ENCODE results near the gene TBX1.

TBX1 gene

GRCh38 chr22:19753996-19754700, 6.4 kb upstream of the TBX1 start:
- no peak for DNase-seq

- no peak for DNase-seq
These were observed 5.9 kb upstream of the TBX1 start for GRCh38 chr22:19754701-19755144.

- no peak for DNase-seq
These were observed 5.3 kb upstream of the TBX1 start for GRCh38 chr22:19755145-19755710.

GRCh38 chr22:19755722-19756287, 4.8 kb upstream of the TBX1 start:
- no peak for DNase-seq

GRCh38 chr22:19756288-19757128, 4.1 kb upstream of the TBX1 start:
- no peak for DNase-seq

- no peak for DNase-seq
These were observed 3.2 kb upstream of the TBX1 start for GRCh38 chr22:19757140-19757984.

- DNase-seq, result no peak
These were observed 2.3 kb upstream of the TBX1 start for GRCh38 chr22:19757985-19758895.

- DNase-seq, result no peak
These were observed 1.6 kb upstream of the TBX1 start for GRCh38 chr22:19758896-19759426.

GRCh38 chr22:19759427-19760057, 1.0 kb upstream of the TBX1 start:
- no peak for DNase-seq

GRCh38 chr22:19760951-19761724, 560 bp downstream of the TBX1 start:
- no peak for DNase-seq

GRCh38 chr22:19761725-19762567, 1.4 kb downstream of the TBX1 start:
- DNase-seq, result no peak

- DNase-seq, result no peak
These were observed 2.2 kb downstream of the TBX1 start for GRCh38 chr22:19762568-19763457.

GRCh38 chr22:19763458-19764298, 3.1 kb downstream of the TBX1 start:
- DNase-seq, result no peak

GRCh38 chr22:19764299-19764593, 3.7 kb downstream of the TBX1 start:
- no peak for DNase-seq

GRCh38 chr22:19764636-19765476, 4.3 kb downstream of the TBX1 start:
- DNase-seq, result no peak

Data from right hindlimb (tissue), 1 donor.